Measurements from ENCODE around the gene MAST4.
"Not testable (repeated sequence)": the region's sequence is repeated elsewhere in the genome, so short reads cannot be mapped to it uniquely, and the experiment has no call there.

Gene MAST4

DNA sequence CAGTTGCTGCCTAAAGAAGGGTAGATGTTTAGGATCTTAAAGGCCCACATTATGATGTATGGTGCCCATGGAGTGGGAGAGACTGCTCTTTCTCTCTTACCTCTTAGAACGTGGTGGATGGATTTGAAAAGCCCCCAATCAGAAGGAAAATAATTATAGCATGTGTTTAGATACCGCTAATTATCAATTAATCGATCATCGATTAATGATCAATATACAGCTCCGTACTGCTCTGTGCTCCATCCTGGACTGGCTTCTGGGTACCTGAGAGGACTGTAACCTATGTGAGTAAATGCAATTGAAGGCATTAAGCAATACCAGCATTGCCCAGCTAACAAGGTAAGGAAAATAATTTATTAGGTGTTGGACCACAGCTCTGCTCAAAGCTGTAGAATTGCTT, 149.1 kb downstream of the MAST4 start:
- DNase-seq (ENCODE audit: low spot score): no peak

DNA sequence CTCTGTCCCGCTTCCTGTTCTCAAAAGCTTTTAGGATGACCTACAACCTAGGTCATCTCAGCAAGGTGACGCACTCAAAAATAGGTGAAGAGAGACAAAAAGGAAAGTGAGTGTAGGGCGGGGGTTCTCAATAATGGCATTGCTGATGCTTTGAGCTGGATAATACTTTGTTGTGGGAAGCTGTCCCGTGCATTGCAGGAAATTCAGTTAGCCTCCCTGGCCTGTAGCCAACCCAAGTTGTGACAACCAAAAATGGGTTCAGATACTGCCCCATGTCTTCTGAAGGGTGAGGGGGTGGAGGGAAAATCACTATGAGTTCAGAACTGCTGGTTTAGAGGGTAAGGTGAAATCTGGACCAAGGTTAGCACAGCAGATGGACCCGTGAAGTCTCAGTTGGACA, 151.4 kb downstream of the MAST4 start:
- no peak for DNase-seq (ENCODE audit: low spot score)

DNA sequence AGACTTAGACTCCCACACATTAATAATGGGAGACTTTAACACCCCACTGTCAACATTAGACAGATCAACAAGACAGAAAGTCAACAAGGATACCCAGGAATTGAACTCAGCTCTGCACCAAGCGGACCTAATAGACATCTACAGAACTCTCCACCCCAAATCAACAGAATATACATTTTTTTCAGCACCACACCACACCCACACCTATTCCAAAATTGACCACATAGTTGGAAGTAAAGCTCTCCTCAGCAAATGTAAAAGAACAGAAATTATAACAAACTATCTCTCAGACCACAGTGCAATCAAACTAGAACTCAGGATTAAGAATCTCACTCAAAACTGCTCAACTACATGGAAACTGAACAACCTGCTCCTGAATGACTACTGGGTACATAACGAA, 156.5 kb downstream of the MAST4 start:
- DNase-seq (ENCODE audit: low spot score): not testable (repeated sequence)

DNA sequence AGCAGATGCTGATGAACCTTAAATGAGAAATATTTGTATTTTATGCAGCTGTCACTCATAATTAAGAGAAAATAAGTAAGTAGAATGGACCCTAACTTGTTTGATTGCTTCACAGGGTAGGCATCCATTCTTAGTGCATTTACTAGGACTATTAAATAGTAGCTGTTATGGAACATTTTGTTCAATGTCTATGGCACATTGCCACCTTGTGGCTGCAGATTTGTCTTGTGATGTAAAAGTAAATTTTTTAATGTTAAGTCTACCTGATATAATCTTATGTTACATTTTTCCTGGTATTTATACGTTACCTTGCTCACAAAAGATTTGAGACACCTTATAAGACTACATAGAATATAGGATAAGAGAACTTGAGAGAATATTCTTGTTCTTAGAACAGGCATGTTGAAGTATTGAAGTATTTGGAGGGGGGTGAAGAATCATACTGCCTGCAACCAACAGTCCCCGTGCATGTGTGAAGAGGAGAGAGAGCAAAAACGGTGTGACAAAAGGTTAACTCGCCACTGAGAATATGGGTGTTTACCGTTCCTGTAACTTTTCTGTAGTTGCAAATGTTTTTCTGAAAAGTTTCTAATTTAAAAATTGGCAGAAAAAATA, 161.1 kb downstream of the MAST4 start:
- peak; percentile 12 for DNase-seq (ENCODE audit: low spot score)

DNA sequence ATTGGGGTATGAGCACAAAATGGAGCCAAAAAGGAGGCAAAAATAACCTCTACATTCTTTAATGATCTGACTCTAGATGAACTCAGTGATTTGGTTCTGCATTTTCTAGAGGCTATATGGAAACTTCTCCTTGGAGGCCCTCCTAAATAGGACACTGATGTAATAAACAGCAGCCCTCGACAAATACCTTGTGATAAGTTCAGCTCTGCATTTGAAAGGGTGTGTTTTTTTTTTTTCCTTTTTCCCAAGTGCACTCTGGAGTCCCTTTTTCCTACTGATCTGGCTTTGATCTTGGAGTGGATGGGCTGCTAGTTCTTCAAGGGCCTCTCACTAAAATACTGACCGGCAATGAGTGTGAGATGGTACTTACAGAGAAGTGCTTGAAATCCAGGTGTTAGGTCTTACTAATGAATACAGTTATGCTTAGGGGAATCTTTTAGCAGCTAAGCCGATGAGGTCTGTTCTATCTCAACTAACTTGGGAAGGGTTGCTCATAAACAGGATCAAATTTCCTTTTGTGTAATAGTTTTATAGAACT, 161.7 kb downstream of the MAST4 start:
- no peak for DNase-seq (ENCODE audit: low spot score)

DNA sequence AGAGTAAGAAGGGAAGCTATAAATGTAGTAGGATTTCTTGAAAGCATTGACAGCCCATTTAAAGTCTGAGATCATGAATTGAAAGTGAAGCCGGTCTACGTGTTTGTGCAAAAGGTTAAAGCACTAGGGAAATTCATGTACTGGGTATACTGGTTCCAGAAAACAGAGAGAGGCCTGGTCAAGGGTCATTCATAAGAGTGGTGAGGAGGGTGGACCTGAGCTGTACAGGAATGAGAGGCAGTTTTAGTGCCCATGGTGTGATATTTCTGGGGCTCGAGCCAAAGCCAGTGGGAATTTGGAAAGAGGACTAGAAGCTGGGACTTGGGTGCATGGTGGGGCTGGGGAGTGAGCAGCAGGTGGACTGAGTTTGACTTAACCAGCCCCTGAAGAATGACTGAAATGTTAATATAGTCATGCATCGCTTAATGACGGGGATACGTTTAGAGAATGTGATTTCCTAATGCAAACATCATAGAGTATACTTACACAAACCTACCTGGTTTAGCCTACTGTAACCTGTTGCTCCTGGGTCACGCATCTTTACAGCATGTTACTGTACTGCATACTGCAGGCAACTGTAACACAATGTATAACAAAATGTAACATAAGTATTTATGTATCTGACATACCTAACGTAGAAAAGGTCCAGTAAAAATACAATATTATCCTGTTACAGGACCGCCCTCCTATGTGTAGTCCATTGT, 173.0 kb downstream of the MAST4 start:
- no peak for DNase-seq (ENCODE audit: low spot score)

DNA sequence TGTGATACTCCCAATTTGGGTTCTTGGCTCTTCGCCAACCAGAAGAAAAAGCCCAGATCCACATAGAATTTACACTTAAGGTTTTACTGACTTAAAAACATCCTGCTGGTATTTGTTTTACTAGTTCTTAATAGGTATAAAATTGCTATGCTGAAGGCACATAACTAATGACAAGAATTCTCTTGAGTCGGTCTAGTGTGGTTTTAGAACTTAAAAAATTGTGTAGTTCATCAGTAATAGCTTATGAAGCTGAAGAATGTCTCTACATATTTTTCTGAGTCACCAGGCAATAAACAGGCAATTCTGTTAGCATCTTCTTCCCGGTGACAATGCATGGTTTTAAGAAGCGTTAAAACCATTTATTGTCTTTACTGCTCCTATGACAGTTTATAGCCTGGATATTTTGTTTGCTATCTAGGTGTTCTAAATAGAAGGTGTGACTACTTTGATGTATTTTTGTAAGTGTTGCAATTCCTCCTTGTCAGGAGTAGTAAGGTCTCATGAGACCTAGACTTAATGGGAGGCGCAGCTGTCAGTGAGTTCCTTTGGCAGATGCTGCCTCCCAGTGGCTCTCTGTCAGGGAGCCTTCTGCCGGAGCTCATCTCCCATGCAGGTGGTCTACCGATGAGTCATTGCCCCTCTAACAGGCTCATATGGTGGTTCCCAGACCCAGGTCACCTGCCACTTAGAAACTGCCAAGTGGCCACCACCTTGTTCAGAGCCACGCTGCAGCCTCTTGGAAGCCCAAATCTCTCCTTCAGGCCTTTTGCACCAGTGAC, 173.8 kb downstream of the MAST4 start:
- DNase-seq (ENCODE audit: low spot score): no peak

DNA sequence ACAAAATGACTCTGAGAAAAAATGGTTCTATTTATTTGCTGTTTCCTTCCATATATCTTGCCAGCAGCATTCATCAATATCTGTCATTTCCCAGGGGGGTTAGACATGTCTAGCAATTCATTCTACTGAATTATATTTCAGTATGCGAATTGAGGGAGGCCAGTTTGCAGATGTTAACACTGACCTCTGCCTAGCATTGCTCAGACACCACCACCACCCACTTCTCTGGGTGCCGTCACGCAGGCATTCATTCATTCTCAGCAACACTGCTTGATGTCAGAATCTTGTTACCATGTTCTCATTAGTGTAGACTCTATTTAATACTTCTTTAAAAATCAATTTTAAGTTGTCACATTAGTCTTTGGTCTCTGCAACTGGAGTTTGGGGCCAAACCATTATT, 181.7 kb downstream of the MAST4 start:
- DNase-seq (ENCODE audit: low spot score): no peak

DNA sequence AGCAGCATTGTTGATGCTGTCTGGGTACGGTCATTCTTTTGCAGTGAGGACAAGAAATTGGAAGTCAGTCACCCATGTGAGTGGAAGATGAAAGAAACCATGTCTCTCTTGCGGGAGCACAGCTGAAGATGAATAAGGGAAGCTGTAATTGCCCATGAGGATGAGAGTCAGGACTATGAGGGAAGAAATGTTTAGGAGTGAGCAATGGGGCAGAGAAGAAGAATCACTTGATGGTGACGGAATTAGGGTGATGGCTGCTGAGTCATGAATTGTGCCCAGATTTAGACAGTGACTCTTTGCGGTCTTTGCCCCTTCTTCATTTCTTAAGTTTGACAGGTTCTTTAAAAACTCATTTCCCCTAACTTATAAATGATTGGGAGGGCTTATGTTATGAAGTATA, 183.3 kb downstream of the MAST4 start:
- DNase-seq (ENCODE audit: low spot score): no peak

DNA sequence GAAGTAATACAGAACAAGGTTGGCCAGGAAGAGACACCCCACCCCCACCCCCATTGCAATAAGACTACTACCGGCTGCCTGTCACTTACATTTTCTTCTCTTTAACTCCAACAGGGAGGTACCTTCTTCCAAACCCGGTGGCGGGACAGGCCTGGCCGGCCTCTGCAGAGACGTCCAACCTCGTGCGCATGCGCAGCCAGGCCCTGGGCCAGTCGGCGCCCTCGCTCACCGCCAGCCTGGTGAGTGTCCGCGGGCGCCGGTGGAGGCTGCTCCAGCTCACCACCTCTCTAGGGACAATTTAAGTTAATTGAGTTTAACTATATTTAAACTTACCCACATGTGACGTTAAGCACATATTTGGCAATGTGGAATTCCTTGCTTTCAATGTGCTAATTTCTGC, 192.4 kb downstream of the MAST4 start:
- no peak for DNase-seq (ENCODE audit: low spot score)

DNA sequence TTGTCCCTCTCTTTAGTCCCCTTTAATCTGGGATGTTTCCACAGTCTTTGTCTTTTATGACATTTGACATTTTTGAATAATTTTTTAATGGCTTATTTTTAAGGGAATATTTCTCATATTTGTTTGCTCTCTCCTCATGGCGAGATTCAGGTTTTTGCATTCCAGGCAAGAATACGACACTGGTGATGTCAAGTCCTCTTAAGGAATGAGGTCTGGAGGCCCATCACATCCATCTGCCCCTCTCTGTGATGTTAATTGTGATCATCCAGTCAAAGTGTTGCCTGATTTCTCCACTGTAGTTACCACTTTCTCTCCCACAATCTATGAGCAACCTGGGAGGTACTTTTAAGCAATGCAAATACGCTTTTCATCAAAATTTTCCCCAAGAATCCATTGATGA, 193.2 kb downstream of the MAST4 start:
- DNase-seq (ENCODE audit: low spot score): no peak

DNA sequence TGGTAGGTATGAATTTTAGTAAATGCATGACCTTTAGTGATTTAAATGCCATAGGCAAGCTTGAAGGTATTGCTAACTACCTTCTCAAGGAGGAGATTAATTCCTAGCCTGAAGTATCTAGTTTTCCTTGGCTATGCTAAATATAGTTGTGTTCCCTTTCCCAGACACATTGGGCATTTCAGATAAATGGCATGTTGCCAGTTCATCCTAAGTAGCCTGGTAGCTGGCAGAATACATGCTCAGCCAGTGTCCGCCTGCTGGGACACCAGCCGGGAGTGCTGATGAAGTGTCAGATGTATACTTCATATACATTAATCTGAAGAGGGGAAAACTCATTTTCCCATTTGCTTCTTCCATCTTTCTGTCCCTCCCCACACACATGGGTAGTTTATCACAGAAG, 196.9 kb downstream of the MAST4 start:
- DNase-seq (ENCODE audit: low spot score): no peak

DNA sequence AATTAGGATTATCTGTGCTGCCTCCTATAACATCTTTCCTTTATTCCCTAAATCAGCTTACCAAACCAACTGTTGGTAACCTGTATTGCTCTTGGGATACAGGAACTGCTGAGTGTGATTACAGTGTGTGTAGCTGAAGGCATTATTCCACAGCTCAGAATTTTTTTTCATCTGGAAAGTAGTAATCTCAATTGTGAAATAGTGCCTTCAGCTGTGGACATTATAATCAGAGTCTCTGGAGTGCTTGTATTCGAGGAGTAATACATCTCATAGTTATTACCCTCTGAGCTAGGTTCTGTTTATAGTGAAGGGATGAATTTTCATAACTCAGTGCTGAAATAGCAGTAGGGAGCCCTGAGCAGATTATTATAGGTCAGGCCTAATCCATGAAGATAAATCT, 199.5 kb downstream of the MAST4 start:
- DNase-seq (ENCODE audit: low spot score): no peak

DNA sequence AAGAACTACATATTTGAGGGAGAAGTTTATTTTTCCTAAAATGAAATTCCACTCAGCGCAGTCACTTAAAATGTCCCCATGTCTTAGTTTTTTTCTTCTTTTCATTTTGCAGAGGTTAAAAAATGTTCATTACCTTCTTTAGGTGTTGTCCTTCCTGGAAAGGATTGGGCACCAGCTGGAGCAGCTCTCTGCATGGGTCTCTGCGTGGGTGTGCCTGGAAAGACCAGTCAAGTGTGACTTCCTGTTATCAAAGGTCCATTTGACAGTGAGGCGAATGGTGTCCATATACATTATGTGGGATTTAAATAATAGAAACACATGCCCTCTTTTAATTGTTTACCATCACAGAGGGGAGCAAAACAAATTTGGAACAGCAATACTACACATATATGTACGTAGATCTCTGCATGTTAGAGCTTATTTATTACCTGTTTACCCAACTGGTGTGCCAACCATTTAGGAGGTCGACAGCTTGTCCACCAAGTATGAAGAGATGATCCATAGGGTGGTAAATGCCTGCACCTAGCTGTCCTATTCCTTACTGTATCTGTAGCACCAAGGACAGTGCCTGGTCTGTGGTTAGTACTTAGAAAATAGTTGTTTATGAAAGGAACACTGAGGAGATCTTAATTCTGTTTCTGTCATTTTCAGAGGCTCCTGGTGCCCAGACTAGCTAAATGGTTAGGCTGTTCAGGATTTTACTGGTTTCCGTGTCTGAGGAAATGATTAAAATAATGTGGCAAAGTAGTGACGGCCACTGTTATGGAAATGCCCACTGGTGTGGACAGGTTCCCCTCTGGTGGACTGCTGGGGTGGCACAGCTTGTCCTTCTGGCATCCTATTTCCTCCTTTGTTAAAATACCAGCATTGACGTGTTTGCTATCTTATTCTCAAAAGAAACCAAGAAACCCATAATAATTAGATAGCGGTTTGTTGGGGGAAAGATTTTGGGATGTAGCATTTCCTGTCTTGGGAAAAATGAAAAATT, 200.4 kb downstream of the MAST4 start:
- DNase-seq (ENCODE audit: low spot score): no peak

DNA sequence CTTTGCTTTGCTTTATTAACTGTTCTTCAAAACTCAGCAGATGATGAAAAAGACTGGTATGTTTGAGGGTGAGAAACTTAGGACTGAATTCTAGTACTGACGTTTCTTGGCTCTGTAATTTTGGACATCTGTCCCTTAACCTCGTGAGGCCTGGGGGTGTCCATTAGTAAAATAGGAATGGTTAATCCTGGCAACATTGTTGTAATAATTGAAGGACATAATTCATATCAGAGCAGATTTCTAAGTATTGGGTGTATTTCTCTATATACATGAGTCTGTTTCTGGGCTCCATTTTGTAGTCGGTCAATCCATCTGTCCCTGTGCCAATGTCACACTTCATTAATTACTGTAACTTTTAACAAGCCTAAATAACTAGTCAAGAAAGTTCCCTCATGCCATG, 206.7 kb downstream of the MAST4 start:
- no peak for DNase-seq (ENCODE audit: low spot score)

DNA sequence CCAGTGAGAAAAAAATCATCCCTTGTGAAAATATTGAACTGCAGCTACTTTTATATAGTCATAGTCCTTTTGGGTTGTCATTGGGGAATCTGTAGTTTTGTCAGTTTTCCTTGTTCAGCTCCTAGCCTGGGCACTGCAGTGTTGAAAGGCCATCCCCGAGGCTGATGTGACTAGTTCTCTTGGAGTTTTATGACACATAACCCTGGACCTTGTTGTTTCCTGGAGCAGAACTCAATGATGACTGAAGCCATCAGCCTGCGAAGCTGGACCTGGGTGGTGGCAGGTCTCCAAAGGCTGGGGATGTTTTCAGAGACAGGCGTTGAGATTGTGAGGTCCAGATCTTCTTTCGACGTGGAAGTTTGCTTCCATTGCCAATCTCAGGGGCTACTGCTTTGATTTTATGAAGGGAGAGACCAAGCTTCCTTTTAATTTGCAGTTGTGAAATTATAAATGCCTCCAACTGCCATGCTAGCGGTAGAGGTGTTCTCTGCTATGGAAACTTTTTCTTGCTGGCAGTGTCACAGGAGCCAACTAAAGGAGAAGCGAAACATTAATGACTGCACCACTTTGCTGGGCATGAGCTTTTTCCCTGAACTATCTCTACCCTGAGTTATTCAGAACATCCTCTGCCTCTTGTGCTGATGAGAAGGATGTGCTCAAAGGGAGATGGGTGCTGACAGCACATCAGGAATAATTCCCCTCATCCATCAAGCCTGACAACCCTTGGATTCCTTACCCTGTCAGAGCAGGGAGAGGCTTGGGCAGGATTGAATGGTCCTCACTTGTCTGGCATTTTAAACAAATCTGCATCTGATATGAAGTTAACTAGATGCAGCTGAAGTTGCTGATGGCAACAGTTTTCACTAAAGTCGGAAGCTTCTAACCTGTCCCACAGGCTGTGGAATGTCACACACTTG, 209.6 kb downstream of the MAST4 start:
- no peak for DNase-seq (ENCODE audit: low spot score)

DNA sequence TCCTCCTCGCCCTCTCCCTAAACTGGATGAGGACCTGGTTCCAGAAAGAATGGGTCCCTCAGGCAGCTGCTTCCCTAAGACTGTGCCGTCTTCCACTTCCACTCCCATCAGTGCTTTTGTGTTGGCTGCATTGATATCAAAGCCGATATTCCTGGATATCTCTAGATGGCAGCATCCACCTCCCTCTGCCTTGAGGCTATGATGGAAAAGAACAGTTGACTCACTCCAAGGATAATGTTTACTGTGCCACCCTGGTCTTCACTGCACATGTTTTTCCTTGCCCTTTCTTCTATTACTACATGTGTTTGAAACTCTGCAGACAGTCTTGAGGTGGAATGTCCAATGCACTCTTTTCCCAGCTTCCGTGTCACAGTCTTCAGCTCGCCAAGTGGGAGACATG, 211.6 kb downstream of the MAST4 start:
- DNase-seq (ENCODE audit: low spot score): no peak

DNA sequence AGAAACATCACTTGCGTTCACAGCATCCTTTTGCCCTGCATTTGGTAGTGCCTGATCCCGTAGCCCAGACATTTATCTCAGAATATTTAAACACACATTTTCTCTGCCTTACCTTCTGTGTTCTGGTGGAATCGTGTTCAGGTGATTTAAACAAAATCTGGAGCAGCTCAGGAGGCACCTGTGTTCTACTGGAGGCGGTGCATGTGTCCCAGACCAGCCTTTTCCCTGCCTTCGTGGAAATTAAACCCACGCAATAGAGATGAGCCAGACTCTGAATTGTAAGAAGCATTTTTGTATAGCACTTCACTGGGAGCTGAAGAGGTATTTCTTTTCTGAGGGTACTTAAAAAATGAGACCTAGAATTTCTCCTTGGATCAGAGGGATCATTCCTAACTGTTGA, 212.5 kb downstream of the MAST4 start:
- no peak for DNase-seq (ENCODE audit: low spot score)

DNA sequence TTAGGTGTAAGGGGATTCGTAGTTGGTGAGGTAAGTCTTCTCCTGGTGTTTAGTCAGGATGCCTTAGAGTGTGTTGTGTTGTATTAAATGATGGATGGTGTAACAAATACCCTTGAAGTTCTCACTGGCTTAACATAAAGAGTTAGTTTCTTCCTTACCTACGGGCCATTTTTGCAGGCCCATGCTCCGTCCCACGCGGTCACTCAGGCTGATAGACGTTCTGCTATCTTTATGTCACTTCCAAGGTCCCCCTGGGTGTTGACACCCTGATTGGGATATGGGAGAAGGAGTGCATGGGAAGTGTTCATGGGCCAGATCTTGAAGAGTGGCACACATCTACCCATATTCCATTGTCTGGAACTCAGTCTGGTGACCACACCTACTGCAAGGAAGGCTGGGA, 214.0 kb downstream of the MAST4 start:
- DNase-seq (ENCODE audit: low spot score): no peak

DNA sequence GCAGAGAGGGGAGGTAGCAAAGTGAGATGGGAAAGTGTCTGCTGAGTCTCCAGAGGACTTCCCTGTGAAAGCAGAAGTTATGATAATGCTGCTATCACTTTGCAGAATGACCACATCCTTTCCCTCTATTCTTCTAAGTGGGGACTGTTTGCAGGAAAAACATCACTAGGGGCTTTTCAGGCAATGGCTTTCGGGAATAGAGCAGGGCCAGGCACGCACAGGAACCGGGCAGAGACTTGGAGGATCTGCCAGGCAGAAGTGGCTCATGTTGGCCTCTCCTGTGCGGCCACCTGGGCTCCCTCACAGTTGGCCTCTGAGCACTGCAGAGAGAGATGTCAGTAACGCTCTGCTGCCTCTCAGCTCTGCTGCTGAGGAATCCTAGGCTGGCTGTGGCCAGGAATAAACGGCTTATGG, 214.7 kb downstream of the MAST4 start:
- DNase-seq (ENCODE audit: low spot score): no peak

DNA sequence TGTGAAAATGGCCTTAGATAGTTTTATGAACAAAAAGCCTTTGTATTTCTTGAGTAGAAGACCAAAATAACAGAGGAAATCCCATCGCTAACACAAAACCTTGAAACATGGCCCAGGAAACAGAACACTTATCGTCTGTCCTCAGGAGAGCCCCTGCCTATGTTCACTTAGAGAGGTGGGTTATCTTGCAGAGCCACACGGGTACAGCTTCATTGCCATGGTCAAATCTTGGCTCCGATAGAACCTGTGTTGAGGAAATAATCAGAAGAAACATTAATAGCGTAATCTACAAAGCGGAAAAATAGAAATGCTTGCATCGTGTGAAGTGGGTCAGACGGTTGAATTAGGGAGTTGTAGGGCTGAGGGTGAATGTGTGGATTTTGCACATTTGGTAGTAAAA, 216.1 kb downstream of the MAST4 start:
- DNase-seq (ENCODE audit: low spot score): no peak
